ENCODE measurements around the gene MPP4. TPM values are rescaled to one million over a fixed set of nuclear protein-coding genes. Genes with fewer than 3 reads are reported as not detected.
"Not testable (repeated sequence)": the region's sequence is repeated elsewhere in the genome, so short reads cannot be mapped to it uniquely, and the experiment has no call there.

The MPP4 gene
- total RNA-seq, 4 donors from 2014 or later, result 0.33 TPM; not detected in 3

- ATAC-seq (no peak), DNase-seq (no peak)
- no peak overlapping the region for H3K27ac ChIP-seq
- H3K4me3 ChIP-seq, result no peak overlapping the region
- intact Hi-C loops (cut with DNase I; ENCODE audit: low total_unique reads) (no loop called here), in situ Hi-C loops (cut with MboI; ENCODE audit: low sequenced_read_pairs in 4 of 4) (no loop called here)
- no peaks in the 10 kb centered on the region for H3K27me3 ChIP-seq
- H3K36me3 ChIP-seq, result no peaks in the 10 kb centered on the region
- H3K9me3 ChIP-seq, result no peaks in the 10 kb centered on the region
- H3K4me1 ChIP-seq, result no peaks in the 10 kb centered on the region
- TF ChIP-seq CTCF (IDR thresholded peaks at IDR 0.05 in 4 of 5, conservative IDR thresholded peaks at IDR 0.05 in 1 of 5) (no peak), POLR2A (IDR thresholded peaks at IDR 0.05) (no peak)
Measured at GRCh38 chr2:201678401-201678800, 20.0 kb downstream of the MPP4 start.

DNA sequence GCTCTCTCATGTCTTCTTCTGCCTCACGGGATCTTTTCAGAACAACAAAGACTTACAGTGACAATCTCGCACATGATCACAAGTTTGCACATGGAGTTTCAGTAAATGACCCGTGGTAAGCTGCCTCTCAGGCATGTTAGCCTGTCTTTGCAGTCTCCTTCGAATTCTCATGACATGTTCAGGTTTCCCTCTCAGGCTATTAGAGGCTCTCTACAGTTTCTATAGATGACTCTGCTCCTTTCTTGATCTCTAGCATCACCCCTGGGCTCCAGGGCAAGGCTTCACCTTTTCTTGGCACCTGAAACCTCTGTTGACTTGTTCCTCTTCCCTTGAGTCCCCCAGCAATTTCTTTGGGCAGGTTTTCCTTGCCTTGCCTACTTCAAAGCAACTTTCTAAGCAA lies 23.0 kb downstream of the MPP4 start:
- Histone ChIP-seq H3K27ac (no peak overlapping the region), H3K4me1 (no peaks in the 10 kb centered on the region), H3K4me3 (no peak overlapping the region), H3K9me3 (no peaks in the 10 kb centered on the region), H3K36me3 (no peaks in the 10 kb centered on the region), H3K27me3 (no peaks in the 10 kb centered on the region)
- DNase-seq (no peak), ATAC-seq (no peak)
- TF ChIP-seq CTCF (IDR thresholded peaks at IDR 0.05 in 4 of 5, conservative IDR thresholded peaks at IDR 0.05 in 1 of 5) (no peak), POLR2A (IDR thresholded peaks at IDR 0.05) (no peak)
- intact Hi-C loops (cut with DNase I; ENCODE audit: low total_unique reads), result no loop called here
- in situ Hi-C loops (cut with MboI; ENCODE audit: low sequenced_read_pairs in 4 of 4), result no loop called here

- H3K4me3 ChIP-seq, result no peak overlapping the region
- no peaks in the 10 kb centered on the region for H3K27me3 ChIP-seq
- TF ChIP-seq CTCF (IDR thresholded peaks at IDR 0.05 in 4 of 5, conservative IDR thresholded peaks at IDR 0.05 in 1 of 5) (no peak), POLR2A (IDR thresholded peaks at IDR 0.05) (no peak)
- DNase-seq (no peak), ATAC-seq (no peak)
- in situ Hi-C loops (cut with MboI; ENCODE audit: low sequenced_read_pairs in 4 of 4) (no loop called here), intact Hi-C loops (cut with DNase I; ENCODE audit: low total_unique reads) (no loop called here)
- no peaks in the 10 kb centered on the region for H3K4me1 ChIP-seq
- H3K9me3 ChIP-seq, result no peaks in the 10 kb centered on the region
- no peaks in the 10 kb centered on the region for H3K36me3 ChIP-seq
- no peak overlapping the region for H3K27ac ChIP-seq
Measured at GRCh38 chr2:201674794-201675193, 23.6 kb downstream of the MPP4 start.

GRCh38 chr2:201674298-201674697 lies 24.1 kb downstream of the MPP4 start:
- H3K36me3 ChIP-seq, result no peaks in the 10 kb centered on the region
- no peaks in the 10 kb centered on the region for H3K27me3 ChIP-seq
- DNase-seq, result no peak
- H3K9me3 ChIP-seq, result no peaks in the 10 kb centered on the region
- H3K27ac ChIP-seq, result no peak overlapping the region
- no peak for ATAC-seq
- intact Hi-C loops (cut with DNase I; ENCODE audit: low total_unique reads) (no loop called here), in situ Hi-C loops (cut with MboI; ENCODE audit: low sequenced_read_pairs in 4 of 4) (no loop called here)
- H3K4me3 ChIP-seq, result no peak overlapping the region
- TF ChIP-seq CTCF (IDR thresholded peaks at IDR 0.05 in 4 of 5, conservative IDR thresholded peaks at IDR 0.05 in 1 of 5), result no peak
- no peak for TF ChIP-seq POLR2A (IDR thresholded peaks at IDR 0.05)
- H3K4me1 ChIP-seq, result no peaks in the 10 kb centered on the region

GRCh38 chr2:201673546-201673945 lies 24.9 kb downstream of the MPP4 start:
- DNase-seq (no peak), ATAC-seq (no peak)
- in situ Hi-C loops (cut with MboI; ENCODE audit: low sequenced_read_pairs in 4 of 4) (no loop called here), intact Hi-C loops (cut with DNase I; ENCODE audit: low total_unique reads) (no loop called here)
- Histone ChIP-seq H3K9me3 (no peaks in the 10 kb centered on the region), H3K27me3 (no peaks in the 10 kb centered on the region), H3K4me1 (no peaks in the 10 kb centered on the region), H3K4me3 (no peak overlapping the region), H3K27ac (no peak overlapping the region), H3K36me3 (no peaks in the 10 kb centered on the region)
- no peak for TF ChIP-seq CTCF (IDR thresholded peaks at IDR 0.05 in 4 of 5, conservative IDR thresholded peaks at IDR 0.05 in 1 of 5)
- no peak for TF ChIP-seq POLR2A (IDR thresholded peaks at IDR 0.05)

GRCh38 chr2:201671205-201671604 lies 27.2 kb downstream of the MPP4 start:
- in situ Hi-C loops (cut with MboI; ENCODE audit: low sequenced_read_pairs in 4 of 4); H3K36me3 ChIP-seq; H3K9me3 ChIP-seq; ATAC-seq; intact Hi-C loops (cut with DNase I; ENCODE audit: low total_unique reads); H3K4me1 ChIP-seq; DNase-seq; H3K27ac ChIP-seq; H3K4me3 ChIP-seq; H3K27me3 ChIP-seq: not testable (repeated sequence)

All from gastrocnemius medialis (tissue), 4 donors.